ENCODE measurements around the gene MMP11.
A peak's percentile ranks its signal among the peaks of the same experiment; 100 is the strongest.
"Not testable (repeated sequence)": the region's sequence is repeated elsewhere in the genome, so short reads cannot be mapped to it uniquely, and the experiment has no call there.

MMP11 gene

GRCh38 chr22:23772649-23773473, at the start of gene MMP11:
MMP11 (plus strand) TSS chr22:23772849; CDS start chr22:23772871, 22 bp downstream.
- DNase-seq = peak; percentile 57 to 61

GRCh38 chr22:23728108-23728507, 44.5 kb upstream of the MMP11 start:
- DNase-seq = not testable (repeated sequence)

GRCh38 chr22:23737696-23738095, 35.0 kb upstream of the MMP11 start:
- DNase-seq = no peak

- DNase-seq = no peak
These were observed 30.0 kb upstream of the MMP11 start for GRCh38 chr22:23742505-23743264.

- DNase-seq = no peak
These were observed 29.3 kb upstream of the MMP11 start for GRCh38 chr22:23743303-23743705.

GRCh38 chr22:23744001-23744400, 28.6 kb upstream of the MMP11 start:
- no peak for DNase-seq

GRCh38 chr22:23744485-23744884, 28.2 kb upstream of the MMP11 start:
- no peak for DNase-seq

- no peak for DNase-seq
These were observed 26.9 kb upstream of the MMP11 start for GRCh38 chr22:23745791-23746190.

- DNase-seq = no peak
These were observed 22.8 kb upstream of the MMP11 start for GRCh38 chr22:23749841-23750301.

GRCh38 chr22:23750367-23750713, 22.3 kb upstream of the MMP11 start:
- no peak for DNase-seq

- DNase-seq = peak; percentile 80 to 85
These were observed 21.8 kb upstream of the MMP11 start, which contains the start of gene ZNF70 for GRCh38 chr22:23750714-23751440. ZNF70 (minus strand) TSS chr22:23751112; CDS start chr22:23745140, 5,972 bp downstream.

- DNase-seq = peak in 1 of 2 donors; percentile 26
These were observed 21.1 kb upstream of the MMP11 start for GRCh38 chr22:23751441-23751996.

- no peak for DNase-seq
These were observed 20.5 kb upstream of the MMP11 start for GRCh38 chr22:23752090-23752691.

GRCh38 chr22:23752750-23753149, 19.9 kb upstream of the MMP11 start:
- DNase-seq = no peak

GRCh38 chr22:23753385-23753784, 19.3 kb upstream of the MMP11 start:
- DNase-seq = no peak

GRCh38 chr22:23754220-23754919, 18.3 kb upstream of the MMP11 start, which contains the start of gene VPREB3:
VPREB3 (minus strand) TSS chr22:23754425; CDS start chr22:23754363, 62 bp downstream.
- no peak for DNase-seq

GRCh38 chr22:23754980-23755636, 17.5 kb upstream of the MMP11 start:
- no peak for DNase-seq

GRCh38 chr22:23755711-23756110, 16.9 kb upstream of the MMP11 start:
- DNase-seq = no peak

GRCh38 chr22:23756891-23757290, 15.8 kb upstream of the MMP11 start:
- no peak for DNase-seq

- DNase-seq = no peak
These were observed 13.1 kb upstream of the MMP11 start for GRCh38 chr22:23759566-23759965.

GRCh38 chr22:23760056-23760455, 12.6 kb upstream of the MMP11 start:
- DNase-seq = no peak

All from activated CD4-positive, alpha-beta T cell treated with anti-CD3 and anti-CD28 coated beads for 4 hours (primary cell).